Progenitor cell of endocrine pancreas (in vitro differentiated cells): Measurements from ENCODE around the gene CCL7. TPM values are rescaled to one million over a fixed set of nuclear protein-coding genes. Genes with fewer than 3 reads are reported as not detected.

Source experiments
- DNase-seq: peaks from one replicate; pipeline ENCODE4 v3.0.0; 2021; ENCODE audit warnings: low spot score; ENCODE audit not compliant: unreplicated experiment
- H3K27ac Mint-ChIP-seq: 2 replicates; pipeline ENCODE4 v1.8.0; 2021; ENCODE audit warnings: mild to moderate bottlenecking, moderate library complexity, mixed read lengths
- H3K27me3 Mint-ChIP-seq: 2 replicates; pipeline ENCODE4 v1.8.0; 2021; ENCODE audit warnings: mixed read lengths
- H3K36me3 Mint-ChIP-seq: 2 replicates; pipeline ENCODE4 v1.8.0; 2022; ENCODE audit warnings: mixed read lengths; ENCODE audit not compliant: insufficient read depth
- H3K4me1 Mint-ChIP-seq: 2 replicates; pipeline ENCODE4 v1.8.0; 2021; ENCODE audit warnings: low read depth, mixed read lengths
- H3K4me3 Mint-ChIP-seq: 2 replicates; pipeline ENCODE4 v1.8.0; 2021; ENCODE audit warnings: low read depth, mild to moderate bottlenecking, moderate library complexity, mixed read lengths
- H3K9me3 Mint-ChIP-seq: 2 replicates; pipeline ENCODE4 v1.8.0; 2021; ENCODE audit warnings: low read depth, mixed read lengths
- CTCF ChIP-seq: fragments of 200-600 bp; sonication (generic); IDR thresholded peaks from one replicate; pipeline ENCODE4 v1.5.0; 2021; ENCODE audit warnings: antibody characterized with exemption, mild to moderate bottlenecking; ENCODE audit not compliant: unreplicated experiment
- total RNA-seq: library from RNA; stranded (reverse); gene quantifications from 2 replicates; pipeline ENCODE4 v1.2.1, GENCODE V29; 2021

CCL7 gene
- total RNA-seq, 1 donor from 2014 or later: not detected

- Mint-ChIP-seq H3K36me3 (no peaks in the 10 kb centered on the region), H3K4me1 (peaks cover 9% of the 10 kb centered on the region), H3K9me3 (no peaks in the 10 kb centered on the region), H3K27ac (no peak overlapping the region), H3K27me3 (peaks cover 29% of the 10 kb centered on the region), H3K4me3 (no peak overlapping the region)
- DNase-seq: no peak
- no peak for TF ChIP-seq CTCF
These were observed 17.4 kb upstream of the CCL7 start for GRCh38 chr17:34252444-34253138.

DNA sequence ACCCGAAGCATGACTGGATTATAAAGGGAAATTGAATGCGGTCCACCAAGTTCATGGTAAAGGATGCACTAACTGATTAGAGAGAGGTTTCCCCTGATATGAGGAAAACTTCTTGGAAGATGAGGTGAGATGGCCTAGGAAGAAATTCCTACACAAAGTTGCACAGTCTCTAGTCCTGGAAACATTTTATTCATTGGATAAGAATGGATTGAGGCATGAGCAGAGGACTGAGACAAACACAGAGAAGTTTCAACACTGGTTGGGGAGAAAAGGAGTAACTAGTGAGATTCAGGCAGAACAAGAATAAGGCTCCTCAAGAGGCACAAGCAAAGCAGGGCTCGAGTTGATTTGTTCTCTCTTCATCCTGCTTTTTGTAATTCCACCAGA, 16.9 kb upstream of the CCL7 start:
- H3K9me3 Mint-ChIP-seq: no peaks in the 10 kb centered on the region
- H3K27me3 Mint-ChIP-seq: peaks cover 31% of the 10 kb centered on the region
- H3K4me3 Mint-ChIP-seq: no peak overlapping the region
- H3K36me3 Mint-ChIP-seq: no peaks in the 10 kb centered on the region
- no peak for TF ChIP-seq CTCF
- peaks cover 9% of the 10 kb centered on the region for H3K4me1 Mint-ChIP-seq
- no peak for DNase-seq
- H3K27ac Mint-ChIP-seq: no peak overlapping the region

DNA sequence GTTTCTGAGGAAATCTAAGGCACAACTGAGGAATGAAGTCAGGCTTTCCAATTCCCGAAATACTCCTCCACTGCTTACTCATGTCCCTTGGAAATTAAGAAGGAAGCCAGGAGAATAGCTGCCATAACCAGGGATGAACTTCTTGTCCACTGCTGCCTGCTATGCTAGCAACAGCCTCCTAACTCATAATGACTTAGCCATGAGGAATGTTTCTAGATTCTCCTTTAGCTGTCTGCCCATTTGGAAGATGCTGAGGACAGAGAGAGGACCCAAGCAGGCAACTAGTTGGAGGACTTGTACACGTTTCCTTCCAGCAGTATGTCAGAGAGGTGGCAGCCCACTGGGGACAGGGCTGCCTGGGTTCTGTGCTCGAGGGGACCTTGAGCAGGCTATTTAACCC, 15.9 kb upstream of the CCL7 start:
- no peak for DNase-seq
- peaks cover 31% of the 10 kb centered on the region for H3K27me3 Mint-ChIP-seq
- no peak overlapping the region for H3K27ac Mint-ChIP-seq
- H3K36me3 Mint-ChIP-seq: no peaks in the 10 kb centered on the region
- TF ChIP-seq CTCF: no peak
- H3K4me1 Mint-ChIP-seq: peaks cover 9% of the 10 kb centered on the region
- H3K9me3 Mint-ChIP-seq: no peaks in the 10 kb centered on the region
- no peak overlapping the region for H3K4me3 Mint-ChIP-seq

DNA sequence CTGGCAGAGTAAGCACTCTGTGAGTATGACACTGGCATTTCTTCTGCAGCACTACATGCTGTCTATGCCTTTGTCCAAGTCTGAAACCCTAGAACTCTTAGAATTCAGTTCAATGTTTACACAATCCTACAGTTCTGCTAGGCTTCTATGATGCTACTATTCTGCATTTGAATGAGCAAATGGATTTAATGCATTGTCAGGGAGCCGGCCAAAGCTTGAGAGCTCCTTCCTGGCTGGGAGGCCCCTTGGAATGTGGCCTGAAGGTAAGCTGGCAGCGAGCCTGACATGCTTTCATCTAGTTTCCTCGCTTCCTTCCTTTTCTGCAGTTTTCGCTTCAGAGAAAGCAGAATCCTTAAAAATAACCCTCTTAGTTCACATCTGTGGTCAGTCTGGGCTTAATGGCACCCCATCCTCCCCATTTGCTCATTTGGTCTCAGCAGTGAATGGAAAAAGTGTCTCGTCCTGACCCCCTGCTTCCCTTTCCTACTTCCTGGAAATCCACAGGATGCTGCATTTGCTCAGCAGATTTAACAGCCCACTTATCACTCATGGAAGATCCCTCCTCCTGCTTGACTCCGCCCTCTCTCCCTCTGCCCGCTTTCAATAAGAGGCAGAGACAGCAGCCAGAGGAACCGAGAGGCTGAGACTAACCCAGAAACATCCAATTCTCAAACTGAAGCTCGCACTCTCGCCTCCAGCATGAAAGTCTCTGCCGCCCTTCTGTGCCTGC, 15.2 kb upstream of the CCL7 start, which contains the start of gene CCL2:
CCL2 (plus strand) TSS at position 635 of the 730 bp plus-strand sequence; CDS start at position 700, 65 bp downstream.
- Mint-ChIP-seq H3K27ac (no peak within 1 kb of the TSS), H3K9me3 (no peaks in the 10 kb centered on the region), H3K4me3 (peak within 1 kb of the TSS; percentile 57), H3K36me3 (no peaks in the 10 kb centered on the region), H3K4me1 (peaks cover 9% of the 10 kb centered on the region), H3K27me3 (peaks cover 31% of the 10 kb centered on the region)
- TF ChIP-seq CTCF: no peak
- DNase-seq: no peak

- H3K9me3 Mint-ChIP-seq: no peaks in the 10 kb centered on the region
- DNase-seq: no peak
- peaks cover 31% of the 10 kb centered on the region for H3K27me3 Mint-ChIP-seq
- no peaks in the 10 kb centered on the region for H3K36me3 Mint-ChIP-seq
- no peak overlapping the region for H3K4me3 Mint-ChIP-seq
- no peak overlapping the region for H3K27ac Mint-ChIP-seq
- TF ChIP-seq CTCF: no peak
- peaks cover 9% of the 10 kb centered on the region for H3K4me1 Mint-ChIP-seq
These were observed 14.7 kb upstream of the CCL7 start for GRCh38 chr17:34255381-34255732.
